ENCODE measurements around the gene C17orf114.
A peak's percentile ranks its signal among the peaks of the same experiment; 100 is the strongest.

The C17orf114 gene

DNA sequence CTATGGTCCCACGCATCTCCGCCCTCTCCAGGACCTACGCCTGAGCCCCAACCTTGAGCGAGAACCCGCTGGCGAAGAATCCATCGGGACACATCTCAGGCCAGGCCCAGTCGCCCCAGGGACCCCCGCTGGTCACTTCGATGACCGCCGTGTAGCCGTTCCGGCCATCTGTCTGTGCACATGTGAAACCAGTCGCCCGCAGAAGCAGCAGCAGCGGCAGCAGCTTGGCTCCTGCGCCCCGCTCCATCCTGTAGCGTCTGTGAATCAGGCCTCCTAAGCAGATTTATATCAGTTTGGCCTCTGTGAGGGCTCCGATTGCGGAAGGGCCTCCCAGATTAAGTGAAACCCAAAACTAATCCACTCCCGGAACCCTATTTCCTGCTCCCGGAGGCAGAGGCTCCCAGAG lies 16.0 kb downstream of the C17orf114 start, which contains the start of gene VMO1:
TSS of gene VMO1 (minus strand) at position 259 of the 406 bp plus-strand sequence. CDS start at position 247, 12 bp downstream.
- DNase-seq: peak; percentile 18

DNA sequence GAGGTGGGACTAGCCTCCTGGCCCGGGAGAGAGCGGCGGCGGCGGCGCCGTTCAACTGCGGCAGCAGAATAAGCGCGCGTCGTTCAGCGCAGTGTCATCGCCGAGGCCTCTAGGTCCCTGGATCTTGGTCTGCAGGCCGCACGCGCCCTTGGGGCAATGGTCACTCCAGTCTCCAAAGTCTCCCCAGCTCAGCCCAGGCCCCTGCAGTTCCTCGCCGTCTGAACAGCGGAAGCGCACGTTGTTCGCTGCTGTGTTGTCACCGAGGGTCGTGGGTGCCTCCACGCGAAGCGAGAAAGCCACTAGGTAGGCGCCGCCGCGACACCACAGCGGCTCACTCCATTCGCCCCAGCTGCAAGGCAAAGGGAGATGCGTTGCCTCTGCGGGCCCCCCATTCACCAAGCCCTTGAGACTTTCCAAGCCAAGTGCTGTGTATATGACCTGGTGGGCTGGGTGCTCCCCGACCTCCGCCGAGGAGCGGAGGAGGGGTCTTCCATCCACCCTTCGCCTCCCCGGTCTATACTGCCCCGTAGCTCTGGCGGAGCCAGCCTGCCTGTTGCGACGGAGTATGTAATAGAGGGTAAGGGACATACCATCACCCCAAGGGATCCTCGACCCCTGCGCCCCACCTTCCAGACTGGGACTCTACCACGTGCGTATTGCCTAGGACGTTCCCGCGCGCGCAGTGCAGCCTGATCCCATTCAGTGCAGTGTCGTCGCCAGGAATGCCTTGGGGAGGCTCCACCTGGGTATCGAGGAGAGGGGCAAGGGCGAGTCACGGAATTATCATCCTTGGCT lies 16.6 kb downstream of the C17orf114 start:
- no peak for DNase-seq

DNA sequence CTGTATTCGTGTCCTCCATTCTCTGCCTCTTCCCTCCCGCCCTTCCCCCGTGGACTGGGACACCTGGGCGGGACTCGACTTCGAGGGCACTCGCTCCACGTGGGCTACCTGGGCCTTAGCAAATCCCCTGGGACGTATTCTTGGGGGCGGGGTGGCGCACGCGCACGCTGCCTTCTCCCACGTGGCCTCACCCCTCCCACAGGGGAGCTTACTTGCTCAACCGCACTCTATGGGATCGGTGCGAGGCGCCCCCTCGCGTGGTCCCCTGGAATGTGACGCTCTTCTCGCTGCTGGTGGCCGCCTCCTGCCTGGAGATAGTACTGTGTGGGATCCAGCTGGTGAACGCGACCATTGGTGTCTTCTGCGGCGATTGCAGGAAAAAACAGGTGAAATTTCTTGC lies 19.5 kb downstream of the C17orf114 start:
- no peak for DNase-seq

DNA sequence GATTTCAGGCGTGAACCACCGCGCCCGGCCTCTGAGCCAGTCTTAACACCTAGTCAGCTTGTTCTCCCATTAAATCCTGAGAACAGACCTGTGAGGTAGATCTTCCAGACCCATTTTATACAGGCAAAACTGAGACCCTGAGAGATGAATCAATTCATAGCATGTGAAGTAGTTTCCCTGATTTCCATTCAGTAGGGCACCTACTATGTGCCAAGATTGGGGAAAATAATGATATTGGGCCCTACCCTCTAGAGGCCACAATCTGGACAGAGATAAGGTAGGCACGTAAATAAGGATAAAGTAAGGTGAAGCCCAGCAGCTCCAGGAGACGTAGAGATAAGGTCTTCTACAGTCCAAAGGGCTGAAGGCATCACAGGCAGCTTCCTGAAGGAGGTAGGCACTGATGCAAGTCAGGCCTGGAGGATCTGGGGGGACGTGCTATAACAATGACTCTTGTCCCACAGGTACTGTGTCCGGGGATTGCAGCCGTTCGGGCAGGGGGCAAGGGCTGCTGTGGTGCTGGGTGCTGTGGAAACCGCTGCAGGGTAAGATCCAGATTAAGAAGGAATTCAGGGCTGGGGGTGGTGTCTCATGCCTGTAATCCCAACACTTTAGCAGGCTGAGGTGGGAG lies 21.7 kb downstream of the C17orf114 start:
- DNase-seq: no peak

DNA sequence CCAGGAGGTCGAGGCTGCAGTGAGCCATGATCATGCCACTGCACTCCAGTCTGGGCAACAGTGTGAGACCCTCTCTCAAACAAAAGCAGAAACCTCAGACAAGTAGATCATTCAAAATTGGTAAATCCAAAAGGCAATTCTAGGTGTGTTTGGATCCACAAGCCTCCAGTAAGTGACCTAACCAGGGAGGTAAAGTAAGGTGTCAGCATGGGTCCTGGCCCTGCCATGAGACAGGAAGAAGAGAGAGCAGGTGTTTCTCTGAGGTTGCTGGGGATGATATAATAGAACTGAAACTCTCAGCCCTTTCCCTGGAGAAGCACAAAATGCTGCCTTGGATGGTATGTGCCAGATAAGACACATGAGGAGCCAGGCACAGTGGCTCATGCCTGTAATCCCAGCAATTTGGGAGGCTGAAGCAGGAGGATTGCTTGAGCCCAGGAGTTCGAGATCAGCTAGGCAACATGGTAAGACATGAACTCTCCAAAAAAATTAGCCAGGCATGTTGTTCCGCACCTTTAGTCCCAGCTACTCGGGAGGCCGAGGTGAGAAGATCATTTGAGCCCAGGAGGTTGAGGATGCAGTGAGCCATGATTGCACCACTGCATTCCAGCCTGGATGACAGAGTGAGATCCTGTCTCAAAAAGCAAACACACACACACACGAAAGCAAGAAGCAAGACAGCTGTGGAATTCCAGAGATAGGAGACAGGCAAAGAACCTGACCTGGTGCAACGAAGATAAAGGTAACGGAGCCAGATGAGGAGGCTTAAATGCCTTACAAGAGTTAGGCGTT lies 24.0 kb downstream of the C17orf114 start:
- DNase-seq: no peak

DNA sequence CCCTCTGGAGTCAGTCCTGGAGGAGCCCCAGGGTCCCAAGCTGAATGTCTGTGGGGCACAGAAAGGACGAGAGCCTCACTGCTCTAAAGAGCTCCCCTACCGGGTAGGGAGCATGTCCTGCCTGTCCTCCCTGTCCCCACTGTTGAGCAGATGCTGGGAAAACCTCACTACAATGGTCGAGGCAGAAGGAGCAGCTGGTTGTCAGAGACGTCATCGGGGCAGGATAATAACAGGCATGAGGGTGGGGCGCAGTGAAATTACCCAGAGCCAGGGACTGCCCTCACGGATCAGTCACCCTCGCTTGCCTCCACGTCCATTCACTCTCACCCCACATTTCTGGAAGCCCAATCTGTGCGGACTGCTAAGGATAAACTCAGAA lies 29.9 kb downstream of the C17orf114 start:
- no peak for DNase-seq

DNA sequence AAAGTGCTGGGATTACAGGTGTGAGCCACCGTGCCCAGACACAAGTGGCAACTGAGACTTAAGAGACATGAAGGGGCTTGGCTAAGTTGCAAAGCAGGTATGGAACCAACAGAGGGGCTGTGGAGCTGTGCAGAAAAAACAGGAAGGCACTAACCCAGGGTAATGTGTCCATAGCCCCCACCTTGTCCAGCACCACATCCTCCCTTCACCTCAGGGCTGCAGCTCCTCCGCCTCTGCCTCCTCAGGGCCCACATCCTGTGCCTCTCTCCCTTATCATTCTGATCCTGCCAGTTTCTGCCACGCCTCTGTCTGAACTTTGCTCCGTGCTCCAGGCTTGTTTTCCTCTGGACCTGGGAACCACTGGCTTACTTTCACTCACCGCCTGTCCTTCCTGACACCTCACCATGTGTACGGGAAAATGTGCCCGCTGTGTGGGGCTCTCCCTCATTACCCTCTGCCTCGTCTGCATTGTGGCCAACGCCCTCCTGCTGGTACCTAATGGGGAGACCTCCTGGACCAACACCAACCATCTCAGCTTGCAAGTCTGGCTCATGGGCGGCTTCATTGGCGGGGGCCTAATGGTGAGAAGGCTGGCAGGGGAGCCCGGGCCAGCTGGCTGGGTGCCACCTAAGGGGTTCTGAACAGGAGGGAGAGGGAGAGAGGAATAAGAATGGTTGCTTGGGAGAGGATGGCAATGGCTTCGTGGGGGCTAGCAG lies 30.5 kb downstream of the C17orf114 start, which contains the start of gene TM4SF5:
TSS of gene TM4SF5 (plus strand) at position 368 of the 716 bp plus-strand sequence. CDS start at position 405, 37 bp downstream.
- DNase-seq: no peak

DNA sequence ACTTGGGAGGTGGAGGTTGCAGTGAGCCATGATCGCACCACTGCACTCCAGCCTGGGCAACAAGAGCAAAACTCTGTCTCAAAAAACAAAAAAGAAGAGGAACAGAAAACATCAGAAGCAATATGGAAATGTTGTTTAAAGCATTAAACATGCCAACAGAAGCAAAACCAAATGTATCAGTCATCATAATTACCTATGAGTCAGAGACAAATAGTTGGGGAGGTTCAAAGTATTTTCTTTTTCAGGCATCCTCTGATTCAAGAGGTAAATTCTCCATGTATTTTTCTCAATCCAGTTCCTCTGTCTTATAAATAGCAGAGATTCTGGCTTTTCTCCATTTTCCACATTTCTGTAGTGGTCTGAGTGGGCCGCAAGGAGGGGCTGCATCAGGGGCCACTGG lies 32.5 kb downstream of the C17orf114 start:
- DNase-seq: no peak

DNA sequence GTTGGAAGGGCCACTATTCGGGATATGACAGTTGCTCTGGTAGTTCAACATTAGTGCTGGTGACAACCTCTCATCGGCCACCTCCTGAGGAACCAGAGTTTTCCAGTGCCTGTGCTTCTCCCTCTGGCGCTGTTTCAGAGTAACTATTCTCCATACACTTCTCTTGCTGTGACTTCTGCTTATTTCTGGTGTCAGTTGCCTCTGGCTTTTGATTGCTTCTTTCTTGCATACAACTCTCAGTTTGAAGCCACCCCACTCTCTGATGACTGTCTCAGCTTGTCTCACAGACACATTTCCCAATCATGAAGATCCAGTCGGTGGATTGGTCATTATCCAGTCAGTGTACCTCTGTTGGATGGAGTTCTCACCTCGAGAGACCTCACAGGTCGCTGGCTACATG lies 33.8 kb downstream of the C17orf114 start:
- DNase-seq: no peak

DNA sequence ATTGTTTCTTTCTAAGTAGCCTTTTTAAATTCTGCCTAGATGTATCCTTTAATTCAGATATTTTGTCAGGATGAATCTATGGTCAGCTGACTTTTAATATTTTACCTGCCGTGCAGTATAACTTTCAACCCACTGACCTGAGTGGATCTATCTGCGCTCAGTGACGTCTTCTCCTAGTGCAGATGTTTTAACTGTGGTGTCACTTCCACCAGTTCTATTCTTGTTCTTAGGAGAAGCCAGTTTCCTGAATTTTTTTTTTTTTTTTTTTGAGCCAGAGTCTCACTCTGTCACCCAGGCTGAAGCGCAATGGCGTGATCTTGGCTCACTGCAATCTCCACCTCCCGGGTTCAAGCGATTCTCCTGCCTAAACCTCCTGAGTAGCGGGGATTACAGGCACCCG lies 35.4 kb downstream of the C17orf114 start:
- no peak for DNase-seq

DNA sequence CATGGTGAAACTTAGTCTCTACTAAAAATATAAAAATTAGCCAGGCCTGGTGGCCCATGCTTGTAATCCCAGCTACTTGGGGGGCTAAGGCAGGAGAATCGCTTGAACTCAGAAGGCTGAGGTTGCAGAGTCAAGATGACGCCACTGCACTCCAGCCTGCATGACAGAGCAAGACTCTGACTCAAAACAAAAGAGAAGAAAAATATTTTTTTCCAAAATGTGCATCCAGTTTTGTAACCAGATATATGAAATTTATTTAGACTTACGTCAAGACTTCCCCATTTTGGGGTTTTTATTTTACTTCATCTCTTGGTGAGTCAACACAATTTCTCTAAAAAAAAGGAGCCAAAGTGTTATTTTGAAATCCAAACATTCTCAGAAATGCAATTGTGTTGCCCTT lies 35.9 kb downstream of the C17orf114 start:
- no peak for DNase-seq

DNA sequence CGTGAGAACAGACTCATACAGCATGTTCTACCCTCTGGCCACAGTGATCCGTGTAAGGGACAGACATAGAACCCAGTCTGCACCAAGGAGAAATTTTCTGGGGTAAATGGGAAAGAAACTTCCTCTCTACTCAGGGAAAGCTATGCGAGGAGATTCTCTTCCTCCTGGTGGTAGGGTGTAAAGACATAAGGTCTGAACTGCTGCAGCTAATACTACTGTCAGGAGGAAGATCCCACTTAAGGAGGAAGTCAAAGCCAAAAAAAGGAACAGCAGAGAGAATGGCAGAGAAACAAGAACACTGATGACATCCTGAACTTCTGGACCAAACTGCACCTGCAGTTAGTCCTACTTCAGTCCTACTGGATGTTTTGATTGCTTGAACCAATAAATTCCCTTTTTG lies 37.5 kb downstream of the C17orf114 start:
- no peak for DNase-seq

DNA sequence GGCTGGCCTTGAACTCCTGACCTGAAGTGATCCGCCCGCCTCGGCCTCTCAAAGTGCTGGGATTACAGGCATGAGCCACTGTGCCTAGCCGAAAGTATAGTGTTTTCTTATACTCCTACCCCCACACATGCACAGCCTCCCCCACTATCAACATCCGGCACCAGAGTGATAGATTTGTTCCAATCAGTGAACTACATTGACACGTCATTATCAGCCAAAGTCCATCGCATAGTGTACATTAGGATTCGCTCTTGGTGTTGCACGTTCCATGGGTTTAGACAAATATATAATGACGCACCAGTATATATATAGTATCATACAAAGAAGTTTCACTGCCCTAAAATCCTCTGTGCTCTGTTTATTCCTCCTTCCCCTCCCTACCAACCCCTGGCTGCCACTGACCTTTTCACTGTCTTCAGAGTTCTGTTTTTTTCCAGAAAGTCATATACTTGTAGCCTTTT lies 42.3 kb downstream of the C17orf114 start:
- DNase-seq: no peak

DNA sequence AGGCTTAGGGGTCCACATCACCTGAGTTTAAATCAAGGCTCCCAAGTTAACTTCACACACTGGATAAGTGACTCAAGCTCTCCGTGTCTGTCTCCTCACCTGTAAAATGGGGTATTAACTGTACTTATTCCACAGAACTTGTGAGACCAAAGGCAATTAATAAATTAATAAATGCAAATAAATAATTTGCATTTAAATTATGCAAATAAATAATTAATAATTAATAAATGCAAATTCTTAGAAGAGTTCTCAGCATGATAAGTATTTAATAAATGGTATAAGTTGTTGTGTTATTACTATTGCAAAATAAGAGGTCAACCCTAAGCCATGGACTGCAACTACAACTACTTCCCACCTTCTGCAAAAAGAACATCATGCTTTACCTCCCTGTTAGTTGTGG lies 48.7 kb downstream of the C17orf114 start:
- DNase-seq: no peak

DNA sequence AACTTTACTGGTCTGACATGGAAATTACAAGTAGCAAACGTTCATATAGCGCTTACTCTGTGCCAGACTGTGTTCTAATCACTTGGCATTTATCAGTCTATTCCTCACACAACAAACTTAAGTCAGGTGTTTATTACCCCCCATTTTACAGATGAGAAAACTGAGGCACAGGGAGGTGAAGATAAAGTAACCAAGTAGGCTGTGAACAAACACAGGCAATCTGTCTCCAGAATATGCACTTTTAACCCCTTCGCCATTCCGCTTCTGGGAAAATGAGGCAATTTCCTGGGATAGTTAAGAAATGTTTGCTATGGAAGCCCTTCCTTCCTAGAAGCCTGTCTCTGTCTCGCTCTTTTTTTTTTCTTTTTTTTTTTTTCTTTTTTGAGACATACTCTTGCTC lies 50.2 kb downstream of the C17orf114 start:
- DNase-seq: no peak

Measured in activated CD4-positive, alpha-beta T cell treated with anti-CD3 and anti-CD28 coated beads, Interleukin-2, amount 50 U/mL, for 16 hours (primary cell).